K562 (cell line): ENCODE results near the gene DNAJB12. TPM values are rescaled to one million over a fixed set of nuclear protein-coding genes. Genes with fewer than 3 reads are reported as not detected.

Experiments used
- ATAC-seq: fragments of 200-7000 bp; cut with Tn5 transposase; 3 replicates; pipeline ENCODE4 v1.9.1; 2020; ENCODE audit warnings: moderate library complexity
- BruUV-seq: library from RNA; stranded (reverse); fragments of 400-500 nt; replicated peaks from 2 replicates; lab custom pipeline; 2021; lab: Mats Ljungman, UMichigan
- CTCF ChIA-PET: fragments of 300-600 bp; formaldehyde crosslinking; extraction: SDS; loops from one replicate; lab custom pipeline; 2021; ENCODE audit warnings: low intra/inter-chr PET ratio; lab: Yijun Ruan, JAX
- POLR2A ChIA-PET: fragments of 300-600, 350-650 bp; sonication (Branson Sonifier 250); formaldehyde crosslinking; extraction: SDS; loops from one replicate; lab custom pipeline; 2021; ENCODE audit warnings: antibody characterized with exemption, inconsistent platforms; lab: Yijun Ruan, JAX
- DNase-seq, 4 experiments: peaks; one replicate each; pipeline versions ENCODE4 v3.0.0 to v3.0.0-alpha.2; 2011 to 2018; ENCODE audit warnings: low spot score in 3 of 4, mixed read lengths in 3 of 4; ENCODE audit errors: extremely low read depth in 1 of 4
- FAIRE-seq: peaks from 2 replicates; lab custom pipeline; 2011; peaks lifted over from hg19 to GRCh38; lab: Jason Lieb, UNC
- H2AFZ ChIP-seq: 2 replicates; pipeline ENCODE4 v1.6.0; 2011; ENCODE audit warnings: low read depth, low read length, control low read depth, inconsistent platforms
- H3K27ac ChIP-seq: fragments of 200-600 bp; 3 replicates; pipeline ENCODE4 v1.8.0; 2011; ENCODE audit warnings: low read depth, mild to moderate bottlenecking, control low read depth, inconsistent platforms, low read length, moderate library complexity, mixed read lengths; ENCODE audit errors: extremely low read depth
- H3K27me3 ChIP-seq, 2 experiments: fragments of 300-600 bp in 1 of 2; 2 replicates in 1 of 2; 3 replicates in 1 of 2; pipeline versions ENCODE4 v1.6.0 to v1.8.0; 2011; ENCODE audit warnings: inconsistent platforms in 2 of 2, low read length in 2 of 2, mild to moderate bottlenecking in 1 of 2, mixed read lengths in 1 of 2, moderate library complexity in 1 of 2; ENCODE audit not compliant: control insufficient read depth in 2 of 2, insufficient read depth in 2 of 2
- H3K36me3 ChIP-seq: fragments of 300-600 bp; 3 replicates; pipeline ENCODE4 v1.8.0; 2011; ENCODE audit warnings: mild to moderate bottlenecking, low read length, inconsistent platforms; ENCODE audit not compliant: control insufficient read depth, insufficient read depth
- H3K4me1 ChIP-seq, 2 experiments: fragments of 200-600 bp in 1 of 2; replicated peaks in 1 of 2; 2 replicates in 1 of 2; 3 replicates in 1 of 2; pipeline versions ENCODE4 v1.5.1 to v1.8.0; 2011; ENCODE audit warnings: inconsistent platforms in 2 of 2, low read length in 2 of 2, mild to moderate bottlenecking in 1 of 2, mixed read lengths in 1 of 2, moderate library complexity in 1 of 2; ENCODE audit not compliant: control insufficient read depth in 2 of 2, insufficient read depth in 2 of 2
- H3K4me2 ChIP-seq: 2 replicates; pipeline ENCODE4 v1.6.1; 2011; ENCODE audit warnings: low read length, control low read depth, inconsistent platforms, mixed read lengths; ENCODE audit not compliant: insufficient read depth
- H3K4me3 ChIP-seq: fragments of 200-600 bp; sonication (generic), shearing (Covaris generic); 2 replicates; pipeline ENCODE4 v1.5.1; 2016; ENCODE audit warnings: control low read depth, inconsistent platforms
- H3K79me2 ChIP-seq: fragments of 200-600 bp; 3 replicates; pipeline ENCODE4 v1.8.0; 2011; ENCODE audit warnings: low read length, inconsistent platforms; ENCODE audit not compliant: control insufficient read depth, insufficient read depth
- H3K9ac ChIP-seq, 2 experiments: 2 replicates each; pipeline versions ENCODE4 v1.6.0 to v1.6.1; 2011; ENCODE audit warnings: low read depth in 2 of 2, low read length in 2 of 2, control low read depth in 1 of 2, inconsistent platforms in 1 of 2, mild to moderate bottlenecking in 1 of 2, mixed read lengths in 1 of 2; ENCODE audit not compliant: insufficient read depth in 1 of 2
- H3K9me1 ChIP-seq: one replicate; pipeline ENCODE4 v1.6.0; 2011; ENCODE audit warnings: inconsistent platforms, mild to moderate bottlenecking, low read length, moderate library complexity; ENCODE audit not compliant: control insufficient read depth, insufficient read depth
- H3K9me3 ChIP-seq: replicated peaks from 2 replicates; pipeline ENCODE4 v1.5.1; 2011; ENCODE audit warnings: low read depth, low read length, inconsistent platforms; ENCODE audit not compliant: control insufficient read depth, insufficient read depth
- H4K20me1 ChIP-seq: replicated peaks from 2 replicates; pipeline ENCODE4 v1.6.1; 2011; ENCODE audit warnings: low read length, inconsistent platforms, mixed read lengths; ENCODE audit not compliant: control insufficient read depth, insufficient read depth
- ARID4B ChIP-seq: sonication (generic); formaldehyde crosslinking; IDR thresholded peaks from 2 replicates; pipeline ENCODE4 v1.8.0; 2022; ENCODE audit warnings: mild to moderate bottlenecking, missing genetic modification reagents
- CHD1 ChIP-seq: fragments of 200-600 bp; sonication (generic); IDR thresholded peaks from one replicate; pipeline ENCODE4 v1.6.1; 2012; ENCODE audit warnings: mild to moderate bottlenecking, moderate library complexity, low read length, inconsistent platforms
- ELK1 ChIP-seq: sonication (generic); formaldehyde crosslinking; IDR thresholded peaks from 2 replicates; pipeline ENCODE4 v1.8.1; 2022; ENCODE audit warnings: missing genetic modification reagents
- GTF2A2 ChIP-seq: IDR thresholded peaks from 2 replicates; pipeline ENCODE4 v1.6.1; 2016; ENCODE audit warnings: mild to moderate bottlenecking, missing genetic modification characterization, missing compliant biosample characterization
- GTF2F1 ChIP-seq: IDR thresholded peaks from 2 replicates; pipeline ENCODE4 v1.6.1; 2011; ENCODE audit warnings: low read depth, low read length, improper control_type of control experiment
- HLTF ChIP-seq: fragments of 450-650 bp; IDR thresholded peaks from 2 replicates; pipeline ENCODE4 v1.6.1; 2016
- HOXB6 ChIP-seq: fragments of 250-450 bp; sonication (Bioruptor Pico); IDR thresholded peaks from 2 replicates; pipeline ENCODE4 v1.5.1; 2022; ENCODE audit warnings: mild to moderate bottlenecking, borderline replicate concordance
- IFI16 ChIP-seq: fragments of 250-450 bp; sonication (Bioruptor Pico); IDR thresholded peaks from 2 replicates; pipeline ENCODE4 v2.1.2; 2022; ENCODE audit warnings: mild to moderate bottlenecking, inconsistent platforms
- KLF1 ChIP-seq: fragments of 450-650 bp; IDR thresholded peaks from 2 replicates; pipeline ENCODE4 v1.6.1; 2016; ENCODE audit warnings: missing genetic modification characterization, missing compliant biosample characterization
- MECOM ChIP-seq: fragments of 250-450 bp; sonication (Bioruptor Pico); IDR thresholded peaks from 2 replicates; pipeline ENCODE4 v1.8.0; 2022; ENCODE audit warnings: inconsistent platforms
- POLR2AphosphoS2 ChIP-seq: IDR thresholded peaks from 2 replicates; pipeline ENCODE4 v1.6.1; 2012; ENCODE audit warnings: low read length, improper control_type of control experiment
- RBM17 ChIP-seq: fragments of 200-400 bp; formaldehyde crosslinking; IDR thresholded peaks from 2 replicates; pipeline ENCODE4 v1.6.1; 2017; ENCODE audit warnings: low read depth, mild to moderate bottlenecking, low read length, borderline replicate concordance
- RBM22 ChIP-seq: fragments of 200-400 bp; formaldehyde crosslinking; IDR thresholded peaks from 2 replicates; pipeline ENCODE4 v1.6.1; 2018; ENCODE audit warnings: low read length, low read depth; ENCODE audit not compliant: poor library complexity, severe bottlenecking
- SNIP1 ChIP-seq: fragments of 450-650 bp; IDR thresholded peaks from 2 replicates; pipeline ENCODE4 v1.7.1; 2017; ENCODE audit warnings: low read depth, mild to moderate bottlenecking
- TEAD4 ChIP-seq, 2 experiments: sonication (generic) in 1 of 2; formaldehyde crosslinking in 1 of 2; IDR thresholded peaks; 2 replicates each; pipeline versions ENCODE4 v1.6.1 to v1.8.0; 2012 to 2022; ENCODE audit warnings: borderline replicate concordance in 1 of 2, inconsistent platforms in 1 of 2, low read length in 1 of 2, mild to moderate bottlenecking in 1 of 2, missing genetic modification reagents in 1 of 2
- ZNF589 ChIP-seq: fragments of 200-800 bp; sonication (Bioruptor generic); IDR thresholded peaks from 2 replicates; pipeline ENCODE4 v1.6.1; 2016; ENCODE audit warnings: low read depth, missing genetic modification characterization, missing compliant biosample characterization
- WGBS: fragments of 100-300 bp; shearing (Covaris generic); methylation state at CpG from one replicate; pipeline ENCODE4 v1.1.6; 2016; ENCODE audit warnings: low coverage, mixed read lengths; ENCODE audit not compliant: insufficient coverage; ENCODE audit errors: missing lambda C conversion rate; 5-methylcytosine and 5-hydroxymethylcytosine counted together
- in situ Hi-C: fragments of 300-500 bp; cut with MboI; formaldehyde crosslinking; loops from 4 replicates; pipeline ENCODE4 v1.15.0; 2018; ENCODE audit warnings: inconsistent platforms, mixed read lengths
- intact Hi-C: fragments of 100-400 bp; cut with micrococcal nuclease; formaldehyde crosslinking; loops from 2 replicates; pipeline ENCODE4 v1.14.2; 2022
- polyA plus RNA-seq, 8 experiments: library from polyadenylated mRNA; depleted of rRNA in 4 of 8; stranded (reverse) in 5 of 8; unstranded in 3 of 8; fragments of >200 nt; fragmentation: Nextera tagmentation in 2 of 8; fragmentation: Illumina TruSeq in 1 of 8; extraction: Ambion mirVana in 2 of 8; extraction: Trizol in 1 of 8; gene quantifications; 2 replicates each; pipeline versions ENCODE4 v1.2.1 to v1.2.3, GENCODE V29; 2011 to 2014; ENCODE audit warnings: inconsistent platforms in 1 of 8, missing spikeins in 1 of 8
- total RNA-seq, 7 experiments: library from RNA; depleted of rRNA in 6 of 7; stranded (reverse); fragments of >200 nt in 6 of 7; fragmentation: Illumina TruSeq in 2 of 7; extraction: Trizol in 2 of 7; gene quantifications; 2 replicates each; pipeline versions ENCODE4 v1.2.1 to v1.2.3, GENCODE V29; 2011 to 2021; ENCODE audit warnings: low replicate concordance in 1 of 7

The DNAJB12 gene
- total and polyA plus RNA-seq, 9 of the 15 experiments (the other 6 are each of a cell fraction or from before 2014, with no cell fraction given), result 3.5 to 31.5 (median 20.3) TPM

- Histone ChIP-seq H3K4me2 (no peak overlapping the region), H3K36me3 (no peaks in the 10 kb centered on the region), H3K4me3 (no peak overlapping the region), H3K9ac (peak overlapping the region; percentile 81 to 93; a peak in 3 of 4 replicates), H3K79me2 (no peaks in the 10 kb centered on the region), H3K27me3 (no peaks in the 10 kb centered on the region), H3K9me3 (no peaks in the 10 kb centered on the region), H3K4me1 (peaks cover 49 to 64% of the 10 kb centered on the region in 2 experiments), H3K9me1 (peaks cover 8% of the 10 kb centered on the region), H2AFZ (no peak overlapping the region; the same call in 1 of the 2 replicates), H3K27ac (peak overlapping the region; percentile 97), H4K20me1 (no peaks in the 10 kb centered on the region)
- WGBS, result 89% methylated on average over 10 of the region's 10 CpGs
- CTCF ChIA-PET, result interaction anchor here (0.5 to 0.6 kb wide), 2 partner anchors 123 to 398 kb away, joined by 4 to 7 read pairs; no protein-coding TSS in a partner anchor
- FAIRE-seq, result no peak
- in situ Hi-C loops, result loop anchor here (5.0 kb wide), 1 partner anchor 46 kb away; no protein-coding TSS in a partner anchor
- no peak for ATAC-seq
- DNase-seq, result no peak
- intact Hi-C loops, result no loop called here
- no TSS peak for BruUV-seq
- POLR2A ChIA-PET, result interaction anchor here (0.6 to 9.2 kb wide), 9 partner anchors 18 to 582 kb away, joined by 3 to 267 read pairs (median 4); partner anchors contain the start of gene DDIT4
- TF ChIP-seq GTF2A2 (no peak), TEAD4 (IDR thresholded peaks at IDR 0.05; ENCODE audit: low read length) (no peak), TEAD4 (CRISPR knock-in tag; IDR thresholded peaks at IDR 0.05; ENCODE audit: borderline replicate concordance) (no peak), GTF2F1 (no peak), RBM17 (no peak), HOXB6 (no peak), ZNF589 (CRISPR knock-in tag) (no peak), KLF1 (tag) (0 out of 2 replicates have a peak, but pooled peaks have one; percentile 13), HLTF (no peak), POLR2AphosphoS2 (no peak), ARID4B (CRISPR knock-in tag) (0 out of 2 replicates have a peak, but pooled peaks have one; percentile 26), CHD1 (no peak), IFI16 (CRISPR knock-in tag) (no peak), MECOM (CRISPR knock-in tag) (no peak), SNIP1 (no peak), RBM22 (no peak), ELK1 (CRISPR knock-in tag) (no peak)
Observed at GRCh38 chr10:72323108-72323749, 31.5 kb downstream of the DNAJB12 start.
